ENCODE data around the gene FCRL2.

FCRL2 gene

DNA sequence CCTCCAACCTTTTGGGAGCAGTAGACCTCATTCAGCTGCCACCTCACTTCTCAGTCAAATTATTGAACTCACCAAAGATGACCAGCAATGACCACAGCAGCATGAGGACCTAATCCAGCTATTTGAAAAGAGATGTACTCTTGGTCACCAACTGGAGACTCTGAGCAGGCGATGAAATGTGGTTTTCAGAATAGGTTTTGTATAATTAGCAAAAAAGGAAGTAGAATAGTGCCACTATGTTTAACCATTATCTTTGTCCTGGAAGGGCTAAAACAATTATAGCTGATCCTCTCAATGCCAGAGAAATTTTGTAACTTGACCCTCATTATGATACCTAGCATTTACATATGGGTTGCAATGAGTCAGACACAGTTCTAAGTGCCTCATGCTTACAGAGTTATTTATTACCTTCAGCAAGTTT lies at the start of gene FCRL2:
FCRL2 (minus strand) TSS at position 162 of the 421 bp plus-strand sequence; CDS start at position 103, 59 bp downstream.
- TF ChIP-seq CTCF (IDR thresholded peaks at IDR 0.05; ENCODE audit: low read depth, low read length), result no peak
- DNase-seq (ENCODE audit: low read depth in 2 of 2), result no peak
- H3K4me3 ChIP-seq (replicated peaks in 1 of 2; ENCODE audit: low read depth in 2 of 2, low read length in 2 of 2), result no peak within 1 kb of the TSS

DNA sequence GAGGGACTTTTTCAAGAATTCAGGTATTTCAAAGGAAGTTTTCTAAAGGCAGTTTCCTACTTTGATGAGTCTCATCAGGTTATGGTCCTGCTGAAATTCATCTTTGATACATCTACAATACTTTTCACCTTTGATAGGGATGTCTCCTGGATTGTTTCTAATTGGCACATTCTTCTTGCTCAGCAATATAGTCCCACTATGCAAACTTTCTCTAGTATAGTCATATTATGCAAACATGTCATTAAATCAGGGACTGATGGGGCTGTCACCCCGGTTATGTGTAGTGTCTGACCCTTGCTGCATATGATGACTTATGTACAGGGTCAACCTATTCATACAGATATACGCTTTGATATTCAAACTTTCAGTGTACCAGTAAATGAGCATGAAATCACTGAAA lies 43.4 kb upstream of the FCRL2 start:
- DNase-seq (ENCODE audit: low read depth in 2 of 2), result no peak
- no peak for TF ChIP-seq CTCF (IDR thresholded peaks at IDR 0.05; ENCODE audit: low read depth, low read length)
- no peak overlapping the region for H3K4me3 ChIP-seq (replicated peaks in 1 of 2; ENCODE audit: low read depth in 2 of 2, low read length in 2 of 2)

GRCh38 chr1:157819896-157820295 lies 43.0 kb upstream of the FCRL2 start, which contains the start of gene FCRL1:
FCRL1 (minus strand) TSS chr1:157820120; CDS start chr1:157820037, 83 bp downstream.
- H3K4me3 ChIP-seq (replicated peaks in 1 of 2; ENCODE audit: low read depth in 2 of 2, low read length in 2 of 2), result no peak within 1 kb of the TSS
- no peak for TF ChIP-seq CTCF (IDR thresholded peaks at IDR 0.05; ENCODE audit: low read depth, low read length)
- no peak for DNase-seq (ENCODE audit: low read depth in 2 of 2)

DNA sequence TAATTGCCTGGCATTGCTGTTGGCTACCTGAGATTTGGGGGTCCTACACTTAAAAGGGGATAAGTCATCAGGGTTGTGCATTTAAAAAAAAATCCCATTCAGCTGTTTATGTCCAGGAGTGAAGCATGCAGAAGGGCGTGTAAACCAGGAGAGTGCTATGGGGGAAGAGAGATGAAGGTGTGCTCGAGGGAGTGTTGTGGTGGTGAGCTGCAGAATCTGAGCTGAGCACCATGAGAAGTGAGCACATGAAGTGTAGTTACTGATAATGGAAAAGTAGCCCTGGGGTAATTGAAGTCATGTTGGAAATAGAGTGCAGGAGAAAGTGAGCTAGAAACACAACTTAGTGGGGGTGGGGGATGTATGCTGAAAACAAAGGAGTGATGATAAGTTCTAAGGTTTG lies 42.3 kb upstream of the FCRL2 start:
- no peak for DNase-seq (ENCODE audit: low read depth in 2 of 2)
- H3K4me3 ChIP-seq (replicated peaks in 1 of 2; ENCODE audit: low read depth in 2 of 2, low read length in 2 of 2), result no peak overlapping the region
- TF ChIP-seq CTCF (IDR thresholded peaks at IDR 0.05; ENCODE audit: low read depth, low read length), result no peak

- no peak for TF ChIP-seq CTCF (IDR thresholded peaks at IDR 0.05; ENCODE audit: low read depth, low read length)
- H3K4me3 ChIP-seq (replicated peaks in 1 of 2; ENCODE audit: low read depth in 2 of 2, low read length in 2 of 2), result no peak overlapping the region
- no peak for DNase-seq (ENCODE audit: low read depth in 2 of 2)
These were observed 36.3 kb upstream of the FCRL2 start for GRCh38 chr1:157813269-157813668.

DNA sequence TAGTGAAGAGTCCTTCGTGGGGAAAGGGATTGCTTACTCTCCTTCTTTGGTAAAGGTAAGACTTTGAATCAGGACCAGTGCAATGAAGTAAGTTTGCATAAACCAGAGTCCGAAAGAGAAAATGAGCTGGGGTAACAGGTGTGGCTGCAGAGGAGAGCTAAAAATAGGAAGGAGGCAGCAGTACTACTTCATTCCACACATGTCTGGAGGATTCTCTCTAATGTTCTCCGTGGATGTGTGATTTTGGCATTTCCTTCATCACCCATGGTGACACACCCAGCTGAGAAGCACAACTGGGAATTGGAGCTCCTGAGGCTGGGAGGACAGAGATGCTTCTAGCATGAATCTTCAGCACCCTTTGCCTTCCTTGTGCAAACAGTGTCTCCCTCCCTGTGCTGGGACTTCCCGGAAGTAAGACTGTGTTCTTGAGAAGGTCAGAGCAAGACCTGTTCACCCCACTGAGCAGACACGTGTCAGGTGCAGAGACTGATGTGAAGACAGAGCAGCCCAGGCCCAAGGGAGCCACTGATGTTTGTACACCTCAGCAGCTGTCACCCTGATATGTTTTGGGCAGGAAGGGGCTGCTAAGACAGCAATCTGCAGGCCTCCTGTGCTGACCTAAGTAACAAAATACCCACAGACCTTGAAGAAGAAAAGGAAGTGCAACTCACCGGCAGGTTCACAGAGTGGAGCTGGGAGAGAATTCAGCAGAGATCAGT lies 29.7 kb upstream of the FCRL2 start:
- TF ChIP-seq CTCF (IDR thresholded peaks at IDR 0.05; ENCODE audit: low read depth, low read length), result no peak
- H3K4me3 ChIP-seq (replicated peaks in 1 of 2; ENCODE audit: low read depth in 2 of 2, low read length in 2 of 2), result no peak overlapping the region
- DNase-seq (ENCODE audit: low read depth in 2 of 2), result no peak

GRCh38 chr1:157803851-157804250 lies 26.9 kb upstream of the FCRL2 start:
- DNase-seq (ENCODE audit: low read depth in 2 of 2), result no peak
- H3K4me3 ChIP-seq (replicated peaks in 1 of 2; ENCODE audit: low read depth in 2 of 2, low read length in 2 of 2), result no peak overlapping the region
- TF ChIP-seq CTCF (IDR thresholded peaks at IDR 0.05; ENCODE audit: low read depth, low read length), result no peak

All from cardiac fibroblast (primary cell).